ELF-1 (cell line): Measurements from ENCODE around the gene CABP2.
A peak's percentile ranks its signal among the peaks of the same experiment; 100 is the strongest.
"Not testable (repeated sequence)": the region's sequence is repeated elsewhere in the genome, so short reads cannot be mapped to it uniquely, and the experiment has no call there.

Experiments
- DNase-seq: peaks from one replicate; pipeline ENCODE4 v3.0.0-alpha.2; 2016; ENCODE audit warnings: low read depth, low spot score

Gene CABP2

DNA sequence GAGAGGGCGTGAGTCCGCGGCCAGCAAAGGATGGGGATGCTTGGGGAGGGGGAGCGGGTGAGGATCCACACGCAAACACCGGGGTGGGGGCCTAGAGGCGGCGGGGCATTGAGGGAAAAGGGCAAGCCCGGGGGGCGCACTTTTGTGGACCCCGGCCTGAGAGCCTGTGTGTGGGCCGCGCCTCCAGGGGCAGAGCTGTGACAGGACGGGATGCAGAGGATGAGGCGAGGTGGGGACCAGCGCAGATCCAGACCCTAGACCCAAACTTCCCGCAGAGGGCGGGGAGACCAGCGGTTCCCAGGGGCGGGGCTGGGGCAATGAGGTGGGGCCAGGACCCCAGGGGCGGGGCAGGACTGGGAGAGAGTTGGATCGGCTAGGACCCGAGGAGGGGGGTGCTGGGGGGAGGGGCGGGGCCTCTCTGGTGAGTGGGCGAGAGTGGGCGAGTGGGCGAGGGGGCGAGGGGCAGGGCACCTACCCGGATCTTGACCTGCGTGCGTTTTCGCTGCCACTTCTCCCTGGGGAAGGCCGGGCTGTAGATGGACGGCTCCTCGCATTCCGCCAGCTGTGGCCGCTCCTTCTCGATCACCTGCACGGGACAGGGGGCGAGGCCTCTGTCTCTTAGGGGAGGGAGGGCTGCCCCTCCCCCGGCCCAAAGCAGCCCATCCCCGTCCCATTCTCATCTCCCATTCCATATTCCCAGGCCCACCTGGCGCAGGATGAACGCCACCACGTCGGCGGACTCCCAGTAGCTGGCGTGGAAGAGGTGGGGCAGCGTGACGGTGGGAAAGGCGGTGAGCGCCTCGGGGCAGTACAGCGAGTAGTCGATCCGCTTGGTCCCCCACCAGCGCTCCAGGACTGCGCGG is 28.6 kb downstream of the CABP2 start:
- DNase-seq = no peak

DNA sequence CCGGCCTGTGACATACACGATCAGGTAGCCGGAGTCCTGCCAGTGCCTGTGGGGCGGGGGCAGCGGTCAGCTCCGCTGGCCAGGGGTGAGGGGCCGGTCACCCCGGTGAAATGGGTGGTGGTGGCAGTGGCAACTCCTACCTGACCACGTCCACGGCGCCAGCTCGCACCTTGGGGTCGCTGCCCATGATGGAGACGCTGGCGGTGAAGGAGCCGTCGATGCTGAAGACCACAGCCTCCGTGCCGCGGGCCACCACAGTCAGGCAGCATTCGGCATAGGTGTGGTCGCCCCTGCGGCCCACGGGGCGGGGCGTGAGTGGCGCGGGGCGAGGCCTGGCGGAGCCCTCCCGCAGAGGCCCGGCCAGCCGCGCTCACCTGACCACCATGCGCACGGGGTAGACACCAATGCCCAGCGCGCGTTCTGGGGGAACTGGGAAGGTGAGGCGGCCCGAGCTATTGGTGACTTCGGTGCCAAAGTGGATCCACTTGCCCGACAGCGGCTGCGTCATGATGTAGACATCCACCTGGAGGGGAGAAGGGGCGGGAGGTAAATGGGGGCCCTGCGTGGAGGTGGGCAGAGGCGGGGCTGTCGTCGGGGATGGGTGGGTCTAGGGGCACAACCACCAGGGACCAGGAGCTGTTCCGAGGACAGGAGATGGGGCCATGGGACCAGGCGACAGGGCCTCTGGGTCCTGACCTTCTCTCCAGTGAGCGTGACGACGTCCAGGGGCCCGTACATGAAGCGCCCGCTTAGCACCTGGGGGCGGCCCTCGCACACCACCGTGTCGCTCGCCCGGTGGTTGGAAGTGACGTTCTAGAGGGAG is 29.5 kb downstream of the CABP2 start:
- no peak for DNase-seq

DNA sequence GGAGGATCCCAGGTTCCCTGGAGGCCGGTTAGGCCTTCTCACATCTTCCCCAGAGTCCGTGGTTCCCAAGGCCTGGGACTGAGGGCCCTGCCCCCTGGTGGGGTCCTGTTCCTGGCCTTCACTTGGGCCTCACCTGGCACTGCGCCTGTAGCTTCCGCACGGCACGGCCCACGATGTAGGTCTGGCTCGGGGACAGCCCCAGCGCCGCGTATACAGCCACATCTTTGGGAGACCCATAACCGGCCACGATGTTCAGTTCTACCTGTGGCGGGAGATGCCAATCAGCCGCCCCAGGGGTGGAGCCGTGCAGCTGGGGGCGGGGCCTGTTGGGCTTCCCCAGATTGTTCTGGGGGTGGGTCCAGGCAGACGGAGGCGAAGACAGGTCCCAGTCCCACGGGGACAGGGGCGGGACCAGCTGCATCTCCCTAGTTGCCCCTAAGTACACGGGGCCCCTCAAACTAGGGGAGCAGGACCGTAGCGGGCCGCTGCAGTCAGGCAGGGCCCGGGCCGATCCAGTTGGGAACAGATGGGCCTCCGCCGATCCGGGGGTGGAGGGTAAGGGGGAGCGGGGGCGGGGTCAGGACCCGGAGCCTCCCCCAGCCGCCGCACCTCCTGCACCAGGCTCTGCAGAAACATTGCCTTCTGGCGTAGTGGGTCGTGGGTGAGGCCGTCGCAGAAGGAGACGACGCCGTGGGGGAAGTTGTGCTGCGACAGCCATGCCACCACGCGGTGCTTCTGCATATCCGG is 30.3 kb downstream of the CABP2 start:
- DNase-seq = no peak

DNA sequence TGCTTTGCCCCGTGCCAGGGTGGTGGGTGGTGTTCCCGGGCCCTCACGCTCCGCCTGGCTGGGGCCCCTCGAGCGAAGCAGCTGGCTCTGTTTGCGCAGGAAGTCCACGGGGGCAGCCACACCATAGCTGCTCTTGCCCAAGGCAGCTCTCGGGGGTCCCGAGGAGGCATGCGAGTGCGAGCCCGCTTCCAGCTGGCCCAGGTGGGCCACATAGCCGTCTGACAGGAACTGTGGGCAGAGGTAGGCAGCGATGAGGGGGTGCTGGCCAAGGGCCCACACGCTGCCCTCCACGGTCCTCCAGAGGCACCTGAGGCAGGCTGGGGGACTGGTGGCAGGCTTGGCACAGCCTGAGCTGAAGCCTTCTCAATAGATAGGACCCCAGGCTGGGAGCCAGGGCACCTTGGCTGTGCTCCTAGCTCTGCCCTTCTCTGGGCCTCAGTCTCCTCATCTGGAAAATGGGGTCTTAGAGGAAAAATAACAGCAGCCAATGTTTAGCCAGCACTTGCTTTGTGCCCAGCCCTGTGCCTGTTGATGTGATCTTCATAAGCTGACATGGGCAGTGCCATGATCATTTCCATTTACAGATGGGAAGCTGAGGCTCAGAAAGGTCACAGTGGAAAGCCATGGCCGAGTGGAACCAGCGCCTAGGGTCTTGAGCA is 31.0 kb downstream of the CABP2 start:
- no peak for DNase-seq

DNA sequence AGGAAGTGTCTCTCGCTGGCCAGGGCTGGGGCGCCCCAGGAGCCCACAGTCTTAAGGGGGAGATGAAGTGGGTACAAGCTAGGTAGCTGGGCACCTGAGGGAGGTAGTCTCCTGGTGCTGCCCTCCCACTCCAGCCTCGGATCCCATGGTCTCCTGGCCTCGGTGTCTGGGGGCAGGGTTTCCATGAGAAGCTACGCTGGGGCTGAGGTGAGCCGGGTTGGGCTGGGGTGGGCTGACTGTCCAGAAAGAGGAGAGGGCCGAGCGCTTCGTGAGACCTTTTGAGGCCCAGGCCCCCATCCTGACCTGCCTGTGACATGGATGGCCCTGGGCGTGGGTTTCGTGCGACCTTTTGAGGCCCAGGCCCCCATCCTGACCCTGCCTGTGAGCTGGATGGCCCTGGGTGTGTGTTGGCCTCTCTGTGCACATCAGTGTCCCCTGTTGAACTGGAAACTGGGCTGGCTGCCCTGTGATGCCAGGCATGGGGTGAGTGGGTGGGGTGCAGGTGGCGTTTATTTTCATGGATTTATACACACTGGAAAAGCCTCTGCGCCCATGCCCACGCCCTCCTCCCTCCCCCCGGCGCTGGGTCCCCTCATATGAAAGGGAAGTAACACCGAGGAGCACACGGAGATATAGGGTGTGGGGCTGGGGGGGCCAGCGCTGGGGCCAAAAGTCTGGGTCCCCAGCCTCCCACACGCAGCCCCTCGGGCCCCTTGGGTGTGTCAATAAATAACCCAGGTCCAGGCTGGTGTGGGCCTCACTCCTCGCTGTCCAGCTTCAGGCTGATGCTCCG is 31.8 kb downstream of the CABP2 start:
- no peak for DNase-seq

DNA sequence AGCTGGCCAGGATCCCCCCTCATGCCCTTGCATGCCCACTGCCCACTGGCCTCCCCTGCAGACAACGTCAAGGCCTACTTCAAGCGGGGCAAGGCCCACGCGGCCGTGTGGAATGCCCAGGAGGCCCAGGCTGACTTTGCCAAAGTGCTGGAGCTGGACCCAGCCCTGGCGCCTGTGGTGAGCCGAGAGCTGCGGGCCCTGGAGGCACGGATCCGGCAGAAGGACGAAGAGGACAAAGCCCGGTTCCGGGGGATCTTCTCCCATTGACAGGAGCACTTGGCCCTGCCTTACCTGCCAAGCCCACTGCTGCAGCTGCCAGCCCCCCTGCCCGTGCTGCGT is 32.5 kb downstream of the CABP2 start:
- no peak for DNase-seq

DNA sequence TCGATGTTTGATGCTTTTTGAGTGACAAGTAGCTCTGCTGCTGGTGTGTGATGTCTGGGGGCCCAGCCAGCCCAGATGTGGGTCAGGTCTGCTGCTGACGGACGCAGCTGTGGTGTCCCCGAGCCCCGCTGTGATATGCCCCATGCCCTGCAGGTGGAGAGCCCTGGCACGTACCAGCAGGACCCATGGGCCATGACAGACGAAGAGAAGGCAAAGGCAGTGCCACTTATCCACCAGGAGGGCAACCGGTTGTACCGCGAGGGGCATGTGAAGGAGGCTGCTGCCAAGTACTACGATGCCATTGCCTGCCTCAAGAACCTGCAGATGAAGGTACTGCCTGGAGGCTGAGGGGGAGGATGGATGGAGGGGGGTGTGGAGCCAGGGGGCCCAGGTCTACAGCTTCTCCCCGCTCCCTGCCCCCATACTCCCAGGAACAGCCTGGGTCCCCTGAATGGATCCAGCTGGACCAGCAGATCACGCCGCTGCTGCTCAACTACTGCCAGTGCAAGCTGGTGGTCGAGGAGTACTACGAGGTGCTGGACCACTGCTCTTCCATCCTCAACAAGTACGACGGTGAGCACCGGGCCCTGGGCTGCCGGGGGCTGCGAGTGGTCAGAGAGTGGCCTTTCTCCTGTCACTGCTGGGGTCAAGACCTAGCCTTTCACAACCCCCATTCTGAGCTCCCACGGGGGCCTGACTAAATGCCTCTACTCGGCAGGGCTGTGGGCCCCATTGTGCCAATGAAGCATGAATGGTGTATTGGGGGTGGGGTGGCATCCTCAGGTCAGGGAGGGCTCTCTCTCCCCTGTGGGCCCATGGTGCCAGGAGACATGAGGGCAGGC is 33.1 kb downstream of the CABP2 start:
- DNase-seq = no peak

DNA sequence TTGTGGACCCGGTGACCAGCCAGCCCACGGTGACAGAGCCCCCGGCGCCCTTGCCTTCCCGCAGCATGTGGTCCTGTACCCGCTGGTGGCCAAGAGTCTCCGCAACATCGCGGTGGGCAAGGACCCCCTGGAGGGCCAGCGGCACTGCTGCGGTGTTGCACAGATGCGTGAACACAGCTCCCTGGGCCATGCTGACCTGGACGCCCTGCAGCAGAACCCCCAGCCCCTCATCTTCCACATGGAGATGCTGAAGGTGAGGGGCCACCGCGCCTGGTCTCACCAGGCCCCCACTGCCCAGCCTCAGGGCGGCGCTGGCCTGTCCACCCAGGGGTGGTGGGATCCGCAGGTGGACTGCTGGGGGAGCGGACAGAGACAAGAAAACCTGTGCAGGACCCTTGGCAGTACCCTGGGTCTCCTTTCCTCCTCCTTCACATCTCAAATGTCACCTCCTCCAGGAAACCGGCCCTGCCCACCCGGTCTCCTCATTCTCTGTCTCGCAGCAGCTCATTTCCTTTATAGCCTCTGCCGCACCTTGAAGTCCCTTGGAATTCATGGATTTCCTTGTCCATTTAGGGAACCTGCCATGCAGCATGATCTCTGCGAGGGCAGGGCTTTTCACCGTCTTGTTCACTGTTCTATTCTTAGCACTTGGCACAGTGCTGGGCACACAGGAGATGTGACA is 33.9 kb downstream of the CABP2 start:
- no peak for DNase-seq

DNA sequence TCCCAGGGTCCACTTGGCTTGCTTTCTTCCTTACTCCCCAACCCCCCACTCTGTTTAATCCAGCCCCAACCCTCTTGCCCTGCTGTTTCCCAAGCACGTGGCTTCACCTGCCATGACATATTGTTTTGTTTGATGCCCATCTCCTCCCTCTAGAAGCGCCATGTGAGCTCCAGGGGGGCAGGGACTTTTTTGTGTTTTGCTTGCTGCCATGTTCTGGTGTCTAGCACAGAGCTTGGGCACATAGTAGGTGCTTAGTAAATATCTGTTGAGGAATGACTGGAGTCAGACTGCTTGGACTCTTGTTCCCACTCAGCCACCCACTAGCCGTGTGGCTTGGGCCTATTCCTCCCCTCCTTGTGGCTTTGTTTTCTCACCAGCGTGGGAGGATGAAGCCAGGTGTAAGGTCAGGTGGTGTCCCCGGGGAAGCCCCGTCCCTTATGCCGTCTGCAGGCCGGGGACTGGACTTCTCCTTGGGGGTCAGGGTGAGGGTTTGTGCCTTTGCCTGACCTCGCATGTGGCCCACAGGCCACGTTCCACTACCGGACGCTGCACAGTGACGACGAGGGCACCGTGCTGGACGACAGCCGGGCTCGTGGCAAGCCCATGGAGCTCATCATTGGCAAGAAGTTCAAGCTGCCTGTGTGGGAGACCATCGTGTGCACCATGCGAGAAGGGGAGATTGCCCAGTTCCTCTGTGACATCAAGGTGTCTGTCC is 36.6 kb downstream of the CABP2 start:
- DNase-seq = no peak

DNA sequence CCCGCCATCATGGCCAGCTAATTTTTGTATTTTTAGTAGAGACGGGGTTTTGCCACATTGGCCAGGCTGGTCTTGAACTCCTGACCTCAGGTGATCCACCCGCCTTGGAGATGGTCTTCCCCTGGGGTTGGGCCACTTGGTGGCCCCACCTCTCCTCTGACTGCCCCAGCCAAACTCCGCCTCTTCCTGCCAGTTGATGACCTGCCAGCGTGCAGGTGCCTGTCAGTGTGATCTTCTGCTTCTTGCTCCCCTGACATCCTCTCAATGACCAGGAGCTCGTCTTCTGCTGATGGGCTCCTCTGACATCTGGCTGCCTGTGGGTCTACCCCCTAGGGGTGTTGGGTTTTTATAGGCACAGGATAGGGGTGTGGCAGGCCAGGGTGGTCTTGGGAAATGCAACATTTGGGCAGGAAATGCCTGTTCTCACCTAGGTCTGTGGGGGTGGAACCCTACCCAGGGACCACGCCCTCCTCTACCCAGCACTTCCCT is 37.3 kb downstream of the CABP2 start:
- DNase-seq = not testable (repeated sequence)

DNA sequence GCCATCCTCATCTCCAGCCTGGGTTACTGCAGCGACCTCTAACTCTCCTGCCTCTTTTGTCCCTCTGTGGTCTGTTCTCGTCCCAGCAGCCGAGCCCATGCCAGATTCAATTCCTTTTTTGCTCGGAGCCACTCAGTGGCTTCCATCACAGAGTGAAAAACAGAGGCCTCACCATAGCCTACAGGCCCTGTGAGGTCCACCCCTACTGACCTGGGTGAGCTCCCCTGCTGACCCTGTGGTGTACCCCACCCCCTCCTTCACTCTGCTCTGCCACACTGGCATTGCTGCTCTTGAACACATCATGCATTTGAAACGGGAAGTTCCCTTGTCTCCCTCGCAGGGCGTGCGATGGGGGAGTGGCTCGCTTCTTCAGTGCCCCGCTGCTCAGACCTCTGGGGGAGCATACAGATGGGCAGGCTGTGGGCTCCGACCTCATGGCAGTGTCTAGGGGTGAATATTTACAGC is 38.4 kb downstream of the CABP2 start:
- no peak for DNase-seq

DNA sequence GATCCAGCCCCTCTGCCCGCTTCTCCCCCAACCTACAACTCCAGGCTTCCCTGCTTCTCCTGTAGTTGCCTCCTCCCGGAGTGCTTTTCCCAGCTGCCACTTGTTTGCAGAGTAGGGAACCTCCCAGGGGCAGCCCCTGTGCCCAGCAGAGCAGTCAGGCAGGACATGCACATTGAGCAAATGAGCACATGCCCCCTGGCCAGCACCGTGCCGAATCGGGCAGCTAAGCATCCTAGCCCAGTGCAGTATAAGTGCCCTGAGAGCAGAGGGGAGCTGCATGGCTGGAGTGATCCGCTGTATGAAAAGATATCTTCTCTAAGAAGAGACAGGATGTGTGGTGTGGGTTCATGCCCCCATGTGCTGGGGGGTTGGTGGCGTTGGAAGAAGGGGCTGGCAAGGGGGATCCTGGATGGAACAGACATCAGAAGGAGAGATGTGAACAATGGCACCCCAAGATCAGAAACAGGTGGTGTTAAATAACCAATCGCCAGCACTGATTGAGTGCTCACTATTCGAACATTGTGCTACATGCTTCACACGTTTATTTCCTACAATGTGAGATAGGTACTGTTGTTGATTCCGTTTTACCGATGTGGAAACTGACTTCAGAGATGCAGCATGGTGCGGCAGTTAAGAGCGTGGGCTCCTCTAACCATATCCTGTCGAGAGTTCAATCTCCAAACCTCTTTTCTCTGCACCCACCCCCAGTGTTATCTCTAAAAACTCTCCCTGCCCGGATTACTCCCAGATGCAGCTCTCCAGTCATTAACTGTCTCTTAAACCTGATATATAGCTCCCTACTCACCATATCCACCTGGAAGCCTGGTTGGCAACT is 39.2 kb downstream of the CABP2 start:
- DNase-seq = no peak

DNA sequence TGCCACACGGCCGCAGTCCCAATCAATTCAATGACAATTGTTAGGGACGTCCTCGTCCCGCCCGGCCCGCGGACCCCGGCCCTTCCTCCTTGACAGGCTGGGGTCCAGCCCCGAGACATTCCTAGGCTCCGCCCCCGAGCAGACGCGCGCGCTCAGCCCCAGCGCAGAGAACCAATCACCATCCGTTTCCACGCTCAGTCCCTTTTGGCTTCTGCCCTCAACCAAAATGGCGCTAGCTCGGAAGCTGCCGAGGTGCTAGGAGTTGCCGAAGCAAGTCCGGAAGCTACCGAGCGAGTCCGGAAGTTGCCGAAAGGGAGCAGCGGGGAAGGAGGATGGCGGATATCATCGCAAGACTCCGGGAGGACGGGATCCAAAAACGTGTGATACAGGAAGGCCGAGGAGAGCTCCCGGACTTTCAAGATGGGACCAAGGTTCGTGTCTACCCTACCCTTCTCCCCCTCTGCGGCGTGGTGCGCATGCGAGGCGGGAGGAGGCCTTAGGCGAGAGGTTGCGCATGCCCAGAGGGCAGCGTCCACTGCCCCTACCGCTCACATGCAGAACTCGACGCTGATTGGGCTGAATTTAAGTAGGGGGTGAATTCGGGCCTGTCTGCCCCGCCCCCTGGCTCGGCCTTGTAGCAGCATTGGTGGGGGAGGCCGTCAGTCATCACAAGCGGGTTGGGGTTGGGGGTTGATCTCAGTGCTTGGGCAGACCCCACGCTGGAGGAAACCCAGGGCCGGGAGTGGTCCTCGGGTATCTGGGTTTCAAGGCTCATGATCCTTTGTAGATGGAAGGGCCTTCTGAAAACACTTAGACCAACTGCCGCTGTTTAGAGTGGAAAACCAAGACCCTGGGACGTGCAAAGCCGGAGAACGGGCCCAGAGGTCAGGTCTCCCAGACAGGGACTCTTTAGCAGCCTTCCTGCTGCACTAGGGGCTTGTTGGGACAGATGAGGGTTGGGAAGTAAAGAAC is 40.1 kb downstream of the CABP2 start, which contains the start of gene AIP:
Gene AIP, plus strand, starts transcription at position 200 of the 972 bp plus-strand sequence. Its CDS starts 133 bp downstream, at position 333.
- DNase-seq = peak; percentile 99

DNA sequence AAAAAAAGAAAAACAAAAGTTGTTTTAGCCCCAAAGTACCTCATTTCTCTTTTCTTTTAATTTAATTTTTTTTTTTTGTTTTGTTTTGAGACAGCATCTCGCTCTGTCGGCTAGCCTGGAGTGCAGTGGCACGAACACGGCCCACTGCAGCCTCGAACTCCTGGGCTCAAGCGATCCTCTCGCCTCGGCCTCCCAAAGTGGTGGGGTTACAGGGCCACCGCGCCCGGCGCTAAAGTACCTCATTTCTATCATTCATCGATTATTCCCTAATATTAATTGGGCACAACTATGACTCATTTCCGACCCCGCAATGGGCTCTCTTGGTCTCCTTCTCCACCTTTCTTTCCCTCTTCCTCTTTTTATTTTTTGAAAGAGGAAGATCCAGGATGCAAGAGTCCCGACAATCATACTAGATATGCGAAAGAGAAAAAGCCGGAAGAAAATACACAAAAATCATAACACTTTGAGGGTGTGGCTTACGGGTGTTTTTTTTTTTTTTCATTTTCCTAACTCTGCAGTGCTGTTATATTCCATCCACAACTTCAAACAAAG is 40.9 kb downstream of the CABP2 start:
- DNase-seq = no peak

DNA sequence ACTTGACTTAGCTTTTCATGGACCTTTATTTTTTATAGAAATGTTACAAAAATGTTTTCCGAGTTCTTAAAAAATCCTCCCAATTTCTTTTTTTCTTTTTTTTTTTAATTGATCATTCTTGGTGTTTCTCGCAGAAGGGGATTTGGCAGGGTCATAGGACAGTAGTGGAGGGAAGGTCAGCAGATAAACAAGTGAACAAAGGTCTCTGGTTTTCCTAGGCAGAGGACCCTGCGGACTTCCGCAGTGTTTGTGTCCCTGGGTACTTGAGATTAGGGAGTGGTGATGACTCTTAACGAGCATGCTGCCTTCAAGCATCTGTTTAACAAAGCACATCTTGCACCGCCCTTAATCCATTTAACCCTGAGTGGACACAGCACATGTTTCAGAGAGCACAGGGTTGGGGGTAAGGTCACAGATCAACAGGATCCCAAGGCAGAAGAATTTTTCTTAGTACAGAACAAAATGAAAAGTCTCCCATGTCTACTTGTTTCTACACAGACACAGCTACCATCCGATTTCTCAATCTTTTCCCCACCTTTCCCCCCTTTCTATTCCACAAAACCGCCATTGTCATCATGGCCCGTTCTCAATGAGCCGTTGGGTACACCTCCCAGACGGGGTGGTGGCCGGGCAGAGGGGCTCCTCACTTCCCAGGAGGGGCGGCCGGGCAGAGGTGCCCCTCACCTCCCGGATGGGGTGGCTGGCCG is 45.7 kb downstream of the CABP2 start:
- DNase-seq = not testable (repeated sequence)
